Measurements from ENCODE around the gene BCR.

DNA sequence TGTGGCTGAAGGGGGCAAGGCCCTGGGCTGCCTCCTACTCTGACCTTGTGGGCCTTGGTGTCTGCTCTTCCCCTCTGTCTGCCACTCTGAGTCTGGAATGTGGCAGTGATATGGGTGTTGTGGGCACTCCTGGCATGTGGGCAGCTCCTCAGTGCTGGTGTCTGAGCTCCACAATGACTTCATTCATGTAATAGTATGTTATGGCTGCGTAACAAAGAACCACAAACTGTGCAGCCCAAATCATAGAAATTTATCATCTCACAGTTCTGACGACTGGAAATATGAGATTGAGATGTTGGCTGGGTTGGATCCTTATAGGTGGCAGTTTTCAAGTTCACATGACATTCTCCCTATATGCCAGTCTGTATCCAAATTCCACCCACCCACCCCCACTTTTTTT is 59.1 kb downstream of the BCR start:
- no peak for TF ChIP-seq POLR2A (IDR thresholded peaks at IDR 0.05; ENCODE audit: low read depth, low read length)
- no peak for TF ChIP-seq POLR2AphosphoS5 (IDR thresholded peaks at IDR 0.05; ENCODE audit: low read depth, low read length)
- TF ChIP-seq TAF1 (IDR thresholded peaks at IDR 0.05; ENCODE audit: borderline replicate concordance, low read depth, low read length), result no peak

Data from GM12892 (cell line).